Motor neuron (in vitro differentiated cells): ENCODE measurements around the gene ZNF438. TPM values are rescaled to one million over a fixed set of nuclear protein-coding genes. Genes with fewer than 3 reads are reported as not detected.
A peak's percentile ranks its signal among the peaks of the same experiment; 100 is the strongest.
"Not testable (repeated sequence)": the region's sequence is repeated elsewhere in the genome, so short reads cannot be mapped to it uniquely, and the experiment has no call there.

Experiments used
- ATAC-seq, 8 experiments: fragments of 200-7000 bp; cut with Tn5 transposase; replicated peaks in 6 of 8; 2 replicates each; pipeline ENCODE4 v1.8.0; 2021; ENCODE audit warnings: mild to moderate bottlenecking in 8 of 8, moderate library complexity in 8 of 8
- H3K27ac ChIP-seq, 2 donors: fragments of 250-450 bp; sonication (Bioruptor Pico); 2 replicates each; pipeline ENCODE4 v1.9.0; 2021; ENCODE audit warnings: antibody characterized with exemption in 2 of 2, mild to moderate bottlenecking in 2 of 2, moderate library complexity in 1 of 2
- H3K4me1 ChIP-seq, 2 donors: fragments of 250-450 bp; sonication (Bioruptor Pico); replicated peaks in 1 of 2; 2 replicates each; pipeline ENCODE4 v1.6.1; 2021; ENCODE audit warnings: antibody characterized with exemption in 2 of 2, mild to moderate bottlenecking in 2 of 2, moderate library complexity in 1 of 2
- H3K4me3 ChIP-seq, 5 donors: fragments of 250-450 bp; sonication (Bioruptor Pico); 2 replicates each; pipeline ENCODE4 v1.9.0; 2021; ENCODE audit warnings: antibody characterized with exemption in 5 of 5, mild to moderate bottlenecking in 5 of 5, moderate library complexity in 4 of 5
- WGBS, 10 experiments: fragments of 450-650 bp; shearing (Covaris generic); methylation state at CpG; one replicate each; pipeline ENCODE4 v1.0.0; 2022; 5-methylcytosine and 5-hydroxymethylcytosine counted together
- in situ Hi-C, 9 experiments: fragments of 400-800 bp; cut with MboI; loops; one replicate each; pipeline ENCODE4 v1.15.0; 2021; ENCODE audit warnings: low sequenced_read_pairs in 9 of 9, low pct_unique_long_range_greater_than_20kb in 2 of 9; ENCODE audit not compliant: unreplicated experiment in 9 of 9
- total RNA-seq, 8 experiments: library from RNA; unstranded; fragments of 300-600 nt; gene quantifications; 2 replicates each; pipeline versions ENCODE4 v1.2.3 to v1.2.4, GENCODE V29; 2022

The ZNF438 gene
- total RNA-seq, 8 experiments from 2014 or later, result 2.1 to 5.3 (median 3.8) TPM

DNA sequence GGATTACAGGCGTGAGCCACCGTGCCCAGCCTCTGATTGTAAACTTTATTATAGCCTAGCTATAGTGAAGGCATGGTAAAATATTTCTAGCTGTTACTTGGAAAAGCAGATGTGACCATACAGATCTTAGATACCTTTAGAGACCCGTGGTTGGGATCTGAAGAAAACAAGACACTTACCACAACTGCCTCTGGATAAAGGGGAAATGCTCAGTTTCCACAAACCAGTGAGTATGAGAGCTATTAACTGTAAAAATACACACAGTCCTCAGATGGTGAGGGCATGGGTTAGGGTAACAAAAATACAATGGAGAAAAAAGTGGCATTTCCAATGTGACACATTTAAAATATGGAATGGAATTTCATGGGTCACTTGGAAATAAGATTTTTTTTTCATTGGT is 63.0 kb downstream of the ZNF438 start:
- 40 to 100% (median 95%) methylated on average over 1 to 3 of the region's 3 CpGs; no CpG with 5 or more reads in 2 of the 10 experiments for WGBS, 10 experiments
- in situ Hi-C loops, result no loop called here
- no peaks in the 10 kb centered on the region for H3K4me1 ChIP-seq
- no peak for ATAC-seq
- H3K4me3 ChIP-seq, result no peak overlapping the region
- no peak overlapping the region for H3K27ac ChIP-seq

DNA sequence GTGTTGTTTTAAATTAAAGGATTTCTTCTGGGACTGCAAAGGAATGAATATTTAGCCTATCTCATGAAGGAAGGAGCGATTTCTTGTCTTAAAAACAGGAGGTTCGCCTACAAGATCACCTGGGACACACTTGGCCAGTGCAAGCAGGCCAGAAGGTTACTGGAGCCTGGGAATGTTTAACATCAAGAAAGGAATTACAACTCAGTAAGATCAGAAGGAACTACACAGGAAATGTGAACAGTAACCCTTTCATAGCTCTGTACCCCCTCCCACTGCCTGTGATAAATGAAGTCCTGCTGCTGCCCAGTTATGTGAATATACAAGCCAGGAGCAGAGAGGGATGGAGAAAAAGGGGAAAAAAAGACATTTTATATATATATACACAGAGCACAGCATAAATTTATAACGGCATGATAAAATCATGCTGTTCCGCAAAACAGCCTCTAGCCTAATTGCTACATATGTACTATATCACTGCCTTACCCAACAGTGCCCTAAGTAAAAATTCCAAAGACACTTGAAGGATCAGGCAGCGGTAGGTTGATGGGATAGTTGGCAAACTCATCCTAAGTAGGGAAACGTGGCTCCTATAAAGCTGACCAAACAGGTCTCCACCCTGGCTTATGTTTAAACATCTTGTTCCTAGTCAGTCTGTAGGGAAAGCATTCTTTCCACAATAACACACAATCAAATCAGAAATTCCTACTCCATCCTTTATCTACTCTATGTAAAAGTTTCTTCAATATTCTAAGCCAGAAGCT is 63.8 kb downstream of the ZNF438 start:
- Histone ChIP-seq H3K4me3 (no peak overlapping the region), H3K4me1 (no peaks in the 10 kb centered on the region), H3K27ac (no peak overlapping the region)
- ATAC-seq, result no peak
- 56 to 100% (median 89%) methylated on average over 1 to 6 of the region's 6 CpGs for WGBS, 10 experiments
- in situ Hi-C loops, result no loop called here

DNA sequence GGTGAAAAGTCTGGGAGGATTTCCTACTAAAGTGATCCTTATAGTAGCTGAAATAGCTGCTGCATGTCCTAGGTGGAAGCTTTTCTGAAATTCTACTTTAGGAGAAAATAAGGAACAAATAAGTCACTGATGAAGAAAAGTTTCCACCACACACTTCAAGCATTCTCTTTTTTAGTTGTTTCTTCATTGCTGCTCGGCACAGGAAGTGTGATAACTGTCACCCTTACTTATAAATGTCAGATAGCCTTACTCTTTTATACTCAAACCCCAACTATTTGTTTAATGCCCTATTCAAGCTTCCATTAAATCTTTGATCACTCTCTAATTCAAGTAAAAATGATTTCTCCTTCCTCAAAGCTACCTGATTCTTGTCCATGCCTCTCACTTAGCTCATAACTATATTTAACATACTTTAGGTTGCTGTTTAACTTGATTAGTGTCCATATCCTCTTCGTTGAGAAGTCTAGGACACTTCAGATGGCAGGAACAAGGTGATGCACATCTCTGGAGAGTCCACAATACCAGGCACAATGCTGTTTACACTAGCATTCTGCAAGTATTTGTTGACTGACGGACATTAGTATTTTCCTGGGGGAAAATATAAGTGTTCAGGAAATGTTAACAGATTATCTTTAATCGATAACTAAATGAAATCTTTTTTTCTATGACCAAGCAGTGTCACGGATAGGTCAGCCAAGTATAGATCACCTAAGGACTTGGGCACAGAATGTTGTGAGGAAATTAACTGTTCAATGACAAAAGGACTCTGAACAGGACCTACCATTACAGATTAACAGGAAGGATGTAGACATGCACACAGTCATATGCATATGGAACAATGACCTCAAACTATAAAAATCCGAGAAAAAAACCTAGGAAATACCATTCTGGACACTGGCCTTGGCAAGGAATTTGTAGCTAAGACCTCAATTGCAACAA is 67.4 kb downstream of the ZNF438 start:
- WGBS, 10 experiments, result 52 to 100% (median 86%) methylated on average over 2 to 6 of the region's 6 CpGs
- H3K27ac ChIP-seq, result no peak overlapping the region
- no peak for ATAC-seq
- no peak overlapping the region for H3K4me3 ChIP-seq
- no peaks in the 10 kb centered on the region for H3K4me1 ChIP-seq
- in situ Hi-C loops, result no loop called here

DNA sequence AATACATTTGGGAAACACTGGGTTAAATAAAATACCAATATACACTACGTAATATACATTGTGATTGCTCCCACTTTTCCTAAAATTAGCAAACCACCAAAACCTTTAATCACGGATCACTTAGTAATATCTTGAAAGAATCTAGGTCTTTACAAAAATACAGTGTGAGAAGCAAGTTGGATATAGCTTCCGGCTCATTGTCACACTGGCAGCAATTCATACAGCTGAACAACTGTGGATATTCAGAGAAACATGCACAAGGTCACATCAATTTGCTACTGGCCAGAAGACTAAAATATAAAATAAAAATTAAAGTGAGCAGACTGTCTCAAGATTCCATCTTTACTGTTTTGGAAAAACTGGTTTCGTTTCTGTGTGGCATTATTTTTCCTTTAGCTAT is 69.1 kb downstream of the ZNF438 start:
- 69 to 100% (median 83%) methylated on average over 2 to 4 of the region's 4 CpGs; no CpG with 5 or more reads in 1 of the 10 experiments for WGBS, 10 experiments
- H3K4me1 ChIP-seq, result no peaks in the 10 kb centered on the region
- H3K4me3 ChIP-seq, result no peak overlapping the region
- H3K27ac ChIP-seq, result no peak overlapping the region
- ATAC-seq, result no peak
- in situ Hi-C loops, result no loop called here

DNA sequence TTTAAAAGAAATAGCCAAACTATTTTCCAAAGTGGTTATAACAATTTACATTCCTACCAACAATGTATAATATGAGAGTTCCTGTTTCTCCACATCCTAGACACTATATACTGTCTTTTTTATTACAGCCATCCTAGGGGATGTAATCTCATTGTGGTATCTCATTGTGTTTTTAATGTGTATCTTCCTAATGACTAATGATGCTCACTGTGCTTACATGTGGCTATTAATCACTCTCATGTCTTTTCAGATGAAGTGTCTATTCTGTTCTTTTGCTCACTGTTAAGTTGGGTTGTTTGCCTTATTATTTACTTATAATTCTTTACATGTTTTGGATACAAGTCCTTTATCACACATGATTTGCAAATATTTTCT is 71.8 kb downstream of the ZNF438 start:
- no peak for ATAC-seq
- Histone ChIP-seq H3K27ac (no peak overlapping the region), H3K4me1 (no peaks in the 10 kb centered on the region), H3K4me3 (no peak overlapping the region)
- in situ Hi-C loops, result no loop called here

DNA sequence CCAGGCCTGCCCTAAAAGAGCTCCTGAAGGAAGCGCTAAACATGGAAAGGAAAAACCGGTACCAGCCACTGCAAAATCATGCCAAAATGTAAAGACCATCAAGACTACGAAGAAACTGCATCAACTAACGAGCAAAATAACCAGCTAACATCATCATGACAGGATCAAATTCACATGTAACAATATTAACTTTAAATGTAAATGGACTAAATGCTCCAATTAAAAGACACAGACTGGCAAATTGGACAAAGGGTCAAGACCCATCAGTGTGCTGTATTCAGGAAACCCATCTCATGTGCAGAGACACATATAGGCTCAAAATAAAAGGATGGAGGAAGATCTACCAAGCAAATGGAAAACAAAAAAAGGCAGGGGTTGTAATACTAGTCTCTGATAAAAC is 82.4 kb downstream of the ZNF438 start:
- H3K4me1 ChIP-seq, in situ Hi-C loops, H3K4me3 ChIP-seq, H3K27ac ChIP-seq, ATAC-seq: not testable (repeated sequence)
- 80 to 83% methylated on average over 1 to 2 of the region's 4 CpGs; no CpG with 5 or more reads in 8 of the 10 experiments for WGBS, 10 experiments

DNA sequence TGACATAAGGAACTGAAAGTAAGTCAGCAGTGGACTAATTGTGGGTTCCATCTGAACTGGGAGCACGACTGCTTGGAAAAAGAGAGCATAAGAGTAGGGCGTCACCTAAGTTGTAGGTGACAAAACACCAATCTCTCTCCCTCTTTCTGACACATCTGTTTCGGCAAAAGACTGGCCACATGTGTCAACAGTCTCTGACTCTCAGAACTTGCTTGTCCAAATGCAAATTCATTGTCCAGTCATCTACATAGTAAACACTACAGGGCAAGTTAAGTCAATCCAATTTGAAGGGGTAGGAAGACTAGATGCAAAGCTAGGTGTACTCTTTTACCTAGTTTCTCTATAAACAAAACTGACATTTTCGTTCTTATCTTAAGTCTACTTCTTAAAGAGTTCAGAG is 87.7 kb downstream of the ZNF438 start:
- 50 to 90% (median 77%) methylated on average over 1 to 4 of the region's 4 CpGs; no CpG with 5 or more reads in 2 of the 10 experiments for WGBS, 10 experiments
- in situ Hi-C loops, result no loop called here
- Histone ChIP-seq H3K27ac (no peak overlapping the region), H3K4me1 (no peaks in the 10 kb centered on the region), H3K4me3 (no peak overlapping the region)
- peak in 3 of 8 experiments; percentile 46 to 68 (median 52) for ATAC-seq

DNA sequence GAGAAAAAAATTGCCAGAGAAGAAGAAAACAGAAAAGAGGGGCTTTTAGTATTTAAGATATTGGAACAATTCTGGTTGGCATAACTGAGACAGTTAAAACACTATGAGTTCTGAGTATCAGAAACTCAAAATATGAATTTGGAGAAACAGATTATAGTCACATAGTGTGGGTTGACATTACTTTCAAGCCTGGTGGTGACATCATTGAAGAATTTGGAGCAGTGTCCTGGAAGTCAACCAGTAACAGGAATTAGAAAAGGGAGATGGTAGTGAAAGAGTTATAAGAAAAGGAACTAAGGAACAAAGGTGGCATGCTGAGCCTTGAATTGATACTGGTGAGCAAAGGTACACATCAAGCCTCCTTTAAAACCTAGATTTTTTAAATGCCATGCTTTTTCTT is 88.2 kb downstream of the ZNF438 start:
- Histone ChIP-seq H3K27ac (no peak overlapping the region), H3K4me1 (no peaks in the 10 kb centered on the region), H3K4me3 (no peak overlapping the region)
- in situ Hi-C loops, result no loop called here
- no peak for ATAC-seq

DNA sequence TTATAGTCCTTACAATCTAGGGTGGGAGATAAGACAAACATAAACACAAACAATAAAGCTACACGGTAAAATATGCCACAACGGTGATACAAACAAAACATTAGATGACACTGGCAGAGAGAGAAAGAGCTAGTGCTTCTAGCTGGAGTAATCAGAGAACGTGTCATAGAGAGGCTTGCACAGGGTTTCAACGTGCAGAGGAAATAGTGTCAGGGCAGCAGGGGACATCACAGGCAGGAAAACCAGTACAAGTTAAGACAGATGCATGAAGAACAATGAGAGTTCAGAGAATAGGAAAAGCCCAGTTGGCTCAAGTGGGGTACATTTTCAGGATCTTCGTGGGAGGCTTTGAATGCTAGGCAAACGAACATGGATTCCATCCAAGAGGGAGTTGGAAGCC is 91.4 kb downstream of the ZNF438 start:
- Histone ChIP-seq H3K4me3 (no peak overlapping the region), H3K27ac (no peak overlapping the region), H3K4me1 (no peaks in the 10 kb centered on the region)
- 28 to 100% (median 77%) methylated on average over 1 to 6 of the region's 6 CpGs for WGBS, 10 experiments
- in situ Hi-C loops, result no loop called here
- no peak for ATAC-seq

DNA sequence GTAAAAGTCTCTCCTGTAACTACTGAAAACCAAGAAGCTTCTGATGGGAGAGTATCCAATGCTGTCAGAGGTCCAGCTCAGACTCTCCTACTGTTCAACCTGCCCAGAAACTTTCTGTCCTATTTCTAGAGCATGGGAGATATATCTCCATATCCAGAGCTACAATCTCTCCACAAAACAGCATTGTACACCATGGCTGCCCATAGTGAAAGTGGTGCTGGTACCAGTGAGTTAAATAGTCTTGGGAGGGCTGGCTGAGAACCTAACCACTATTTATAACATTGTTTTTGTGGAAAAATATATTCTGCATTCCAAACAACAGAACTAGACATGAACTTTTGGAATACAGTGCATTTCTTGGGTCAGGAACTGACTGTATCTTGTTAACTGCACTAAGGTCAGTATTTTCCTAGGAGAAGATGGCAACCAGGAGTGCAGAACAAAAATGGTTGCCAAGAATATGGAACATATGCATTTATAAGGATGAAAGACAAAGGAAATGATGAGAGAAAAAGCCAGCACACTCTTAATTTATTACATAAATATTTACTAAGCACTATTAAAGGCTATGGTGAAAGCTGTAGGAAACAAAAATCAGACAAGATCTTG is 91.9 kb downstream of the ZNF438 start:
- no peak for ATAC-seq
- in situ Hi-C loops, result no loop called here

DNA sequence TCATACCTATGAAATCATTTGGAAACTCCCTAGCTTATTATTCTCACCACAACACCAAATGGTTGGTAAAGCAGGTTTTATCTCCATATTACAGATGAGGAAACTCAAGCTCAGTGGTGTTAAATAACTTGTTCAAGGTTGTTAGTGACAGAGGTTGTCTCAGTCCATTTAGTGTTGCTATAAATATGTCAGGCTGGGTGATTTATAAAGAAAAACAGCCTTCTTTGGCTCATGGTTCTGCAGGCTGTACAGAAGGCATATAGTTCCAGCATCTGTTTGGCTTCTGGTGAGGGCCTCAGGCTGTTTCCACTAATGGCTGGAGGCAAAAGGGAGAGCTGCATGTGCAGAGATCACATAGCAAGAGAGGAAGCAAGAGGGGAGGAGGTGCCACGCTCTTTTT is 96.6 kb downstream of the ZNF438 start:
- H3K4me1 ChIP-seq, result no peaks in the 10 kb centered on the region
- in situ Hi-C loops, result no loop called here
- WGBS, 10 experiments, result 50 to 100% (median 67%) methylated on average over 1 of the region's 1 CpG; no CpG with 5 or more reads in 7 of the 10 experiments
- H3K27ac ChIP-seq, result no peak overlapping the region
- peak in 2 of 8 experiments; percentile 42 to 81 for ATAC-seq
- H3K4me3 ChIP-seq, result no peak overlapping the region

More for the DNA sequence above, 91.9 kb downstream of the ZNF438 start:
- no peaks in the 10 kb centered on the region for H3K4me1 ChIP-seq
- no peak overlapping the region for H3K4me3 ChIP-seq
- H3K27ac ChIP-seq, result no peak overlapping the region

DNA sequence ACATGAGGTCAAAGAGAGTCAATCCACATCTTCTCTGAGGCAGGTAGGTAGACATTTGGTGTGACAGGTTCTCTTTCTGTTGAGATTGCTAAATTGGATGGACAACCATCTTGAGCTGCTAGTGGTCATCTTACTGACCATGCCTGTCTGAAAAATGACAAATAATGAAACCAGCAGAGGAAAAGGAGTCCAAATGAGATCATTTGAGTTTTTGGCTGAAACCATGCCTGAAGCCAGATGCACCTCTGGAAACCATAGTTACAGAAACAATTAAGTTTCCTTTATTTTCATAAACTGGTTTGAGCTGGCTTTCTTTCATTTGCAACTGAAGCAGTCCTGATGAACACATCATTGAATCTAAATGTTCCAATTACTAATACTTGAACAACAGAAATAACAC is 100.6 kb downstream of the ZNF438 start:
- no peak overlapping the region for H3K27ac ChIP-seq

DNA sequence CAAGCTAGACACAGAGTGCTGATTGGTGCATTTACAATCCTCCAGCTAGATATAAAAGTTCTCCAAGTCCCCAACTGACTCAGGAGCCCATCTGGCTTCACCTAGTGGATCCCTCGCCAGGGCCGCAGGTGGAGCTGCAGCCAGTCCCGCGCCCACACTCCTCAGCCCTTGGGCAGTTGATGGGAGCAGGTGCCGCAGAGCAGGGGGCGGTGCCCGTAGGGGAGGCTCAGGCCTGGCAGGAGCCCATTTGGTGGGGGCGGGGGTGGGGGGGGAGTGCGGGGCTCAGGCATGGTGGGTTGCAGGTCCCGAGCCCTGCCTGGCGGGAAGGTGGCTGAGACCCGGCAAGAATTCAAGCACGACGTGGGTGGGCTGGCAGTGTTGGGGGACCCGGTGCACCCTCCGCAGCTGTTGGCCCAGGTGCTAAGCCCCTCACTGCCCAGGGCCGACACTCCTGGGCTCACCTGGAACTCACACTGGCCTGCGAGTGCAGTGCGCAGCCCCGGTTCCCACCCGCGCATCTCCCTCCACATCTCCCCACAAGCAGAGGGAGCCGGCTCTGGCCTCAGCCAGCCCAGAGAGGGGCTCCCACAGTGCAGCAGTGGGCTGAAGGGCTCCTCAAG is 101.7 kb downstream of the ZNF438 start:
- Histone ChIP-seq H3K27ac (no peak overlapping the region), H3K4me1 (no peaks in the 10 kb centered on the region), H3K4me3 (no peak overlapping the region)
- 93 to 100% methylated on average over 1 to 3 of the region's 23 CpGs; no CpG with 5 or more reads in 8 of the 10 experiments for WGBS, 10 experiments
- no peak for ATAC-seq
- in situ Hi-C loops, result no loop called here

More for the DNA sequence above, 100.6 kb downstream of the ZNF438 start:
- Histone ChIP-seq H3K4me1 (no peaks in the 10 kb centered on the region), H3K4me3 (no peak overlapping the region)
- ATAC-seq, result no peak
- in situ Hi-C loops, result no loop called here
